GM21381 (cell line): ENCODE results near the gene ADCY10.
A peak's percentile ranks its signal among the peaks of the same experiment; 100 is the strongest.
"Not testable (repeated sequence)": the region's sequence is repeated elsewhere in the genome, so short reads cannot be mapped to it uniquely, and the experiment has no call there.

Experiments
- ATAC-seq: cut with Tn5 transposase; IDR thresholded peaks from one replicate; pipeline ENCODE4 v1.9.1; 2021; ENCODE audit warnings: mild to moderate bottlenecking, moderate library complexity; ENCODE audit not compliant: unreplicated experiment

The ADCY10 gene

DNA sequence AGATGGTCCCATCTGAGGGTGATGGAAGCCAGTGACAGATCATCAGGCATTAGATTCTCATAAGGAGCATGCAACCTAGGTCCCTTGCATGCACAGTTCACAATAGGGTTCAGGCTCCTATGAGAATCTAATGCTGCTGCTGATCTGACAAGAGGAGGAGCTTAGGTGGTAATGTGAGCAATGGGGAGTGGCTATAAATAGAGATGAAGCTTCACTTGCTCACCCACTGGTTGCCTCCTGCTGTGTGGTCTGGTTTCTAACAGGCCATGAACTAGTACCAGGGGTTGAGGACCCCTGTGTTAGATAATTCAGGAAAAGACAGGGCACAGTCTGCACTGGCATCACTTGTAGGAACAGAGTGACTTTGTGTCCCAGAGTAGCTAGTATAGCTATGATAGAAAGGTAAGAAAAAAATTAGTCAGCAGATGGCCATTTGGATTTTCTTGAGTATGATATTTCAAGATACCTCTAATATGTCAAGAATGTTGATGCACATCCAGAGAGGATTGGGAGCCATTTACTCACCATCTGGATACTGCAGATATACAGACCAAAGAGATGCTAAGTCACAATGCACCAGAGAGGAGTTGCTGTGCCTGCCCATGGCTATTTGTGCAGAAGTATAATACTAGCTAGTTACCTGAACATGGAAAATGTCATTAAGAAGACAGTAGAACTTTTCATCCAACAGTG, 53.6 kb downstream of the ADCY10 start:
- ATAC-seq, result no peak

GRCh38 chr1:167856711-167857418, 57.1 kb downstream of the ADCY10 start:
- no peak for ATAC-seq

DNA sequence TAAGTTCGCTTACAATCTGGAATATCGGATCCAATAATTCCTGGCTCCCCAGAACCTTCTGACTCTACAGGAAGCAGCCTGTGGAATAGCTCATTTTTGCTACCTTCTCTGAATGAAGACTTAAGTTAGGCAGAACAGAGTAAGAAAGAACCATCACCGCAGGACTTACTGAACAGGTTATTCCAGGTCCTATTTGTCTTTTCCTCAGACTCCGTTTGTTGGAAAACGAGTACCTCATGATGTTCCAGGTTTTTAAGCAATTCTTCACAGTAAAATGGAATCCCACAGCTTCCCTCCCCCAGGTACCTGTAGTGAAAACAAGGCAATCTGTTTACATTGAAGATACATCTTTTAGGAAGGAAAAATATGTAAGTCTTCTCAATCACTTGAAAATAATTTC, 59.8 kb downstream of the ADCY10 start:
- no peak for ATAC-seq

DNA sequence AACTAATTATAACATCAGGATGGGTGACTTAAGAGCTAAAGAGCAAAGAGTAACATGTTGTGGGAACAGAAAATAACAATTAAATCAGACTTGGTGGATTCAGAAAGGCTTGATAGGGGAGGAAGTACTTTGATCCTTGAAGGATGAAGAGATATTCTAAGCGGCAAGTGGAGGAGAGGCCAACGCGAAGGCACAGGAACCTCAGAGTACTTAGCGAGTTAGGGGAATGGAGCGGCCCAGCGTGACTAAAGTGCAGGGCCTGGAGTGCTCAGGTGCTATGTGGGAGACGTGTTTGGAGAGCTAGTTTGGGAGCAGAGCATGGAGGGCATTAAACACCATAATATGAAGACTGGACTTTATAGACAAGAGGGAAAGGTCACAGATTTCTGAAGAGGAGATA, 64.3 kb downstream of the ADCY10 start:
- no peak for ATAC-seq

GRCh38 chr1:167842872-167843271, 71.1 kb downstream of the ADCY10 start:
- ATAC-seq, result no peak

DNA sequence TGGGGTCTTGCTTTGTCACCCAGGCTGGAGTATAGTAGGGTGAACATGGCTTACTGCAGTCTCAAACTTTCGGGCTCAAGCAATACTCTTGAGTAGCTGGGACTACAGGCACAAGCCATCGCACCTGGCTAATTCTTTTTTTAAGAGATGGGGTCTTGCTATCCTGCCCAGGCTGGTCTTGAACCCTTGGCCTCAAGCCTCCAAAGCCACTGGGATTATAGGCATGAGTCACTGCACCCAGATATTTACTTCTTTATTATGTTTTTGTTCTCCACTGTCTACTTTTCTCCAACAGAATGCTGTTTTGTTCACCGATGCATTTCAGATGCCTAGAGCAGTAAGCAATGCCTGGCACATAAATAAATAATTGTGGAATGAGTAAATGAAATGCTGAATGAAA, 72.4 kb downstream of the ADCY10 start:
- ATAC-seq, result no peak

DNA sequence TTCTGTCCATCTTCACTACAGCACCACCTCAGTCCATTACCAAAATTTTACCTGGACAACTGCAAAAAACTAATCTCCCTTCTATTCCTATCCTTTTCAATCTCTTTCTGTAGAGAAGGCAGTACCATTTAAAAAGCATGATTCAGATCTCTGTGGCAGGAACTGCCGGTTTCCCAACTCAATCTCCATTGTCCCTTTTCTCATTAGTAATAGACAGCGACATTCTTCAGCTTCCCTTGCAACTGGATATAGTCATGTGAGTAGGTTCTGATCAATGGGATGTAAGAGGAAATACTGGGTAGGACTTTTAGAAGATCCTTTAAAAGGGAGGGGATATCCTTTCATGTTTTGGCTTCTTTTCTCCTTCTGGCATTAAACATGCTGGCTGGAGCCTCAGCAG, 74.9 kb downstream of the ADCY10 start:
- no peak for ATAC-seq

GRCh38 chr1:167837326-167837725, 76.6 kb downstream of the ADCY10 start:
- ATAC-seq, result no peak

GRCh38 chr1:167836197-167836596, 77.7 kb downstream of the ADCY10 start:
- no peak for ATAC-seq

GRCh38 chr1:167833904-167834303, 80.0 kb downstream of the ADCY10 start:
- ATAC-seq, result no peak

DNA sequence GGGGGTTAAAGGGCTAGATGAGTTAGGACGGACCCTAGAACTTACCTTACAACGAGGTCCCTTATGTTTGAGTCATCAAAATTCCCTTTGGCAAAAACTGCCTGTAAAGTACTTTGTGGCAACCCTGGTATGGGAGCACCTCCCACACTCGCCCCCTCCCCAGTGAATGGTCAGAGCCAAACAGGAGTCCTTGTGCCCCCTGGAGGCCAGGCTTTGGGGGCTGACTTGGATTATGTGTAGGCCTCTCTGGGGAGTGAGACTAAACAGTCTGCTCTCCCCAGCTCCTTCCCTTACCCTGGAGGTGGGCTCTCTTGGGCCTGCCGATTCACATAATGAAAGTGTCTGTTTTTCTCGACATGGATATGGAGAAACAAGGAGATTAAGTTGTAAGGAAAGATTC, 81.2 kb downstream of the ADCY10 start:
- no peak for ATAC-seq

GRCh38 chr1:167830668-167831067, 83.3 kb downstream of the ADCY10 start:
- not testable (repeated sequence) for ATAC-seq

- ATAC-seq, result no peak
Observed at GRCh38 chr1:167829868-167830267, 84.1 kb downstream of the ADCY10 start.

DNA sequence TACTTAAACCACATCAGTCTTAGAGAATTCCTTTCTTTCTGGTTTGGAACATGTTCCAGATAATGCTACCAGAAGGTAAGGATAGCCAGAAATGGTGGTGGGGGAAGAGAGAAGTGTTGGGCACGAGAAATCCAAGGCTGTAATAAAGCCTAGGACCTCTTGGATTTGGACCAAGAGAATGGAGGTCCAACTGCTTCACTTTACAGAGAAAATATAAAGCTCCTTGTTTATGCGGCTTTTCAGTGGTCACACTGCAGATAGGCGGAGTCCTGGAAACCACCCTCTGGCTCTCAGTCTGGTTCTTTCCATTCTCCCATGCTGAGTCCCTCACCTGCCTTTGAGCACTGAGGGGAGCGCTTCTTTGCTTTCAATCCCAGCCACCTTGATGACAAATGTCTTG, 87.8 kb downstream of the ADCY10 start:
- no peak for ATAC-seq

GRCh38 chr1:167825419-167826079, 88.4 kb downstream of the ADCY10 start:
- ATAC-seq, result no peak

GRCh38 chr1:167824163-167824794, 89.7 kb downstream of the ADCY10 start:
- no peak for ATAC-seq

- ATAC-seq, result no peak
Observed at GRCh38 chr1:167821969-167822685, 91.8 kb downstream of the ADCY10 start.

GRCh38 chr1:167821356-167821685, 92.6 kb downstream of the ADCY10 start:
- no peak for ATAC-seq

DNA sequence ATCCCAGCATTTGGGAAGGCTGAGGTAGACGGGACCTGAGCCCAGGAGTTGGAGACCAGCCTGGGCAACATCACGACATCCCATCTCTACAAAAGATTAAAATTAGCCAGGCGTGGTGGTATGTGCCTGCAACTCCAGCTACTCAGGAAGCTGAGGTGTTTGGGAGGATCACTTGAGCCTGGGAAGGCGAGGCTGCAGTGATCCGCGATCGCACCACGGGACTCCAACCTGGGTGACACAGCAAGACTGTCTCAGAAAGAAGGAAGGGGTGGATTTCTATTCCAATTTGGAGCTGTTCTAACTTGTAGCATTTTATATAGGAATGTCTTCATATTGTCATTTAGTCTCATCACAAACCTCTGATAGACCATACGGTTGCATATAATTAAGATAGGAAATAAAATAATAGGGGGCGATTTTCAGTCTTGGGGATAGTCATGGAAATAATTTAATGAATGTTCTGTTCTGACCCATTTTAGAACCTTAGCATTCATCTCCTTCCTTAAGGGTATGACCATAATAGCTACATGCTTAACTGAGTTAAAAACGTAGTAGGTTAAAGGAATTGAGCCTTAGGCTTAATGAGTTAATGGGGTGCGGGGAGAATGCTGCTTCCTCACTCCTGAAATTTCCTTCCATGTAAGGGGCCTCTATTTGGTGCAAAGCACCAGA, 93.1 kb downstream of the ADCY10 start:
- ATAC-seq, result no peak

DNA sequence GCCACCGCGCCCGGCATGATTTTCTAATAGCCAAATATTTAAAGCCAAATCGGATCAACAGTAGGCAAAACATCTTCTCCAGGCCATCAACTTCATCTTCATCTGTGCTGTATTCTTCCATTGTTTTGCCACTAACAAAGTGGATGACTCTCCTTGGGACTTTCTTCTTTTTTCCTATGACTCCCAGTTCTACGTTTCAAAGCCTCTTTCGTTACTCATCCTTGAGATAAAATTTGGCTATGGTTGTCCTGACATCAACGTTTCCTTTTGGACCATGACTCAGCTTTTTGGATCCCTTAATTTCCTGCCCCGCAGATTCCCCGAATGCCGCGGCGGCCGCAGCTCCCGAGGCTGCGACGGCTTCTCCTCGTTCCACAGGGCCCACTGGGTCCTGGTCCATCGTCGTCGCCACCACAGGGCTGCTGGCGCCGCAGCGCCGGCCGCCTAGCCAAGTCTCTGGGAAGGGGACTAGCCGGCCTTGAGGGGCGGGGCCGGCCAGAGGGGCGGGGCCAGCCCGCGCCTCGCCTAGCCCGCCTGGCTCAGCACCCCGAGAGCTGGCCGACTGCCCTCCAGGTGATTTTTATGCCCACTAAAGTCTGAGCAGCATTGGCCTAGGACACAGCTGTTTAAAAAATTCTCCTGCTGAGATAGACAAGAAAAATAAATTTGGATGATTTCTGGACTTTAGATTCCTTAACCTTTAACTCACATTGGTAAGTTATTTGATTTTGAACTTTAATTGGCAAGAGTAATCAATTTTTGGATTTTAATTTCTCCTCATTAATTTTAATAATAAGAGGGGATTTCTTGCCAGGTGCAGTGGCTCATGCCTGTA, 93.9 kb downstream of the ADCY10 start:
- peak; percentile 83 for ATAC-seq
